NCI-H82 treated with DMSO at 0.1 percent for 48 hours (cell line): Measurements from ENCODE around the gene USP15.
"Not testable (repeated sequence)": the region's sequence is repeated elsewhere in the genome, so short reads cannot be mapped to it uniquely, and the experiment has no call there.

Experiments used
- DNase-seq: peaks from one replicate; lab custom pipeline; 2025; ENCODE audit not compliant: unreplicated experiment; lab: John Stamatoyannopoulos, UW

The USP15 gene

GRCh38 chr12:62368430-62369223, 108.4 kb downstream of the USP15 start:
- DNase-seq = not testable (repeated sequence)

- DNase-seq = no peak
These were observed 110.0 kb downstream of the USP15 start for GRCh38 chr12:62370189-62370588.

GRCh38 chr12:62371661-62372060, 111.5 kb downstream of the USP15 start:
- no peak for DNase-seq

GRCh38 chr12:62372134-62372533, 111.9 kb downstream of the USP15 start:
- no peak for DNase-seq

- DNase-seq = no peak
These were observed 112.6 kb downstream of the USP15 start for GRCh38 chr12:62372825-62373224.

GRCh38 chr12:62375603-62376002, 115.4 kb downstream of the USP15 start:
- DNase-seq = no peak

GRCh38 chr12:62379026-62379722, 119.0 kb downstream of the USP15 start:
- no peak for DNase-seq

- no peak for DNase-seq
These were observed 119.5 kb downstream of the USP15 start for GRCh38 chr12:62379723-62380045.

GRCh38 chr12:62382526-62382925, 122.3 kb downstream of the USP15 start:
- DNase-seq = no peak

GRCh38 chr12:62396750-62397149, 136.5 kb downstream of the USP15 start:
- DNase-seq = no peak

GRCh38 chr12:62400135-62400534, 139.9 kb downstream of the USP15 start:
- no peak for DNase-seq

GRCh38 chr12:62401631-62402030, 141.4 kb downstream of the USP15 start:
- DNase-seq = no peak

- DNase-seq = no peak
These were observed 142.8 kb downstream of the USP15 start for GRCh38 chr12:62403031-62403430.

- no peak for DNase-seq
These were observed 147.4 kb downstream of the USP15 start for GRCh38 chr12:62407587-62407986.

GRCh38 chr12:62409068-62409467, 148.9 kb downstream of the USP15 start:
- no peak for DNase-seq

- DNase-seq = no peak
These were observed 154.0 kb downstream of the USP15 start for GRCh38 chr12:62414180-62414579.

- DNase-seq = no peak
These were observed 165.9 kb downstream of the USP15 start for GRCh38 chr12:62426089-62426488.

GRCh38 chr12:62429457-62429856, 169.3 kb downstream of the USP15 start:
- DNase-seq = no peak

- DNase-seq = no peak
These were observed 174.5 kb downstream of the USP15 start for GRCh38 chr12:62434494-62435302.

GRCh38 chr12:62435303-62436163, 175.3 kb downstream of the USP15 start:
- DNase-seq = peak; percentile 9

GRCh38 chr12:62436164-62436503, 175.9 kb downstream of the USP15 start:
- no peak for DNase-seq
